Mucosa of descending colon (tissue), 3 donors: ENCODE data around the gene ZNF862. TPM values are rescaled to one million over a fixed set of nuclear protein-coding genes. Genes with fewer than 3 reads are reported as not detected.
A peak's percentile ranks its signal among the peaks of the same experiment; 100 is the strongest.

ENCODE experiments used
- ATAC-seq: fragments of 200-7000 bp; cut with Tn5 transposase; one replicate; pipeline ENCODE4 v1.9.1; 2020; ENCODE audit warnings: mild to moderate bottlenecking, moderate library complexity
- DNase-seq, 3 donors: peaks; one replicate each; pipeline ENCODE4 v3.0.0-alpha.2; 2020
- H3K36me3 ChIP-seq: fragments of 200-600 bp; one replicate; pipeline ENCODE4 v1.8.0; 2021; ENCODE audit warnings: low read depth, mild to moderate bottlenecking
- H3K4me1 ChIP-seq: fragments of 200-600 bp; one replicate; pipeline ENCODE4 v1.8.0; 2021; ENCODE audit warnings: low read depth, mild to moderate bottlenecking
- H3K4me3 ChIP-seq: fragments of 200-600 bp; one replicate; pipeline ENCODE4 v1.8.0; 2021; ENCODE audit warnings: mild to moderate bottlenecking
- H3K9me3 ChIP-seq: fragments of 200-600 bp; one replicate; pipeline ENCODE4 v1.8.0; 2021; ENCODE audit warnings: mild to moderate bottlenecking
- CTCF ChIP-seq: fragments of 200-600 bp; IDR thresholded peaks from one replicate; pipeline ENCODE4 v1.8.0; 2022; ENCODE audit warnings: antibody characterized with exemption, mild to moderate bottlenecking
- intact Hi-C, 2 donors: fragments of 100-400 bp; cut with DNase I in 1 of 2; cut with micrococcal nuclease in 1 of 2; formaldehyde crosslinking; loops; one replicate each; pipeline versions ENCODE4 v1.11.0 to v1.11.1; 2022; cut with DNase I, micrococcal nuclease
- total RNA-seq, 3 donors: library from RNA; stranded (reverse); fragmentation: NEBNext Ultra II Directional in 2 of 3; extraction: Animal tissue kit (Norgen Biotek cat#: 25700) in 2 of 3; gene quantifications; one replicate each; pipeline versions ENCODE4 v1.2.1 to v1.2.4, GENCODE V29; 2021 to 2023
- donor health status: DM: no; HTN: no; CAD: no; lungs with moderate emphysema.
- donor health status: DM: no; HTN: no; CAD: no.
- donor health status: DM: no; HTN: yes; CAD: no.

ZNF862 gene
- total RNA-seq, 3 donors from 2014 or later, result 18.0 to 25.4 (median 25.2) TPM

- TF ChIP-seq CTCF, result no peak
- Histone ChIP-seq H3K4me1 (peaks cover 14% of the 10 kb centered on the region), H3K36me3 (no peaks in the 10 kb centered on the region), H3K4me3 (peak overlapping the region; percentile 80), H3K9me3 (no peaks in the 10 kb centered on the region)
- ATAC-seq (no peak), DNase-seq (peak in 2 of 3 donors; percentile 22 to 24)
- intact Hi-C loops, result no loop called here
These were observed 481 bp upstream of the ZNF862 start for GRCh38 chr7:149837564-149838223.

GRCh38 chr7:149838992-149839408 lies 825 bp downstream of the ZNF862 start:
- H3K4me3 ChIP-seq, result peak overlapping the region; percentile 80
- no peak for DNase-seq
- no peaks in the 10 kb centered on the region for H3K9me3 ChIP-seq
- TF ChIP-seq CTCF, result no peak
- intact Hi-C loops, result no loop called here
- no peak for ATAC-seq
- no peaks in the 10 kb centered on the region for H3K36me3 ChIP-seq
- H3K4me1 ChIP-seq, result peaks cover 14% of the 10 kb centered on the region

- H3K4me3 ChIP-seq, result no peak overlapping the region
- DNase-seq (no peak), ATAC-seq (no peak)
- no peaks in the 10 kb centered on the region for H3K9me3 ChIP-seq
- peaks cover 14% of the 10 kb centered on the region for H3K4me1 ChIP-seq
- no peaks in the 10 kb centered on the region for H3K36me3 ChIP-seq
- no peak for TF ChIP-seq CTCF
- intact Hi-C loops, result no loop called here
These were observed 1.8 kb downstream of the ZNF862 start for GRCh38 chr7:149839933-149840332.

- intact Hi-C loops, result no loop called here
- ATAC-seq, result no peak
- peak in 1 of 3 donors; percentile 29 for DNase-seq
- peaks cover 8% of the 10 kb centered on the region for H3K4me1 ChIP-seq
- no peaks in the 10 kb centered on the region for H3K9me3 ChIP-seq
- H3K36me3 ChIP-seq, result no peaks in the 10 kb centered on the region
- H3K4me3 ChIP-seq, result no peak overlapping the region
- TF ChIP-seq CTCF, result no peak
These were observed 5.4 kb downstream of the ZNF862 start for GRCh38 chr7:149843566-149843965.

- Histone ChIP-seq H3K9me3 (no peaks in the 10 kb centered on the region), H3K4me1 (peaks cover 3% of the 10 kb centered on the region), H3K36me3 (no peaks in the 10 kb centered on the region), H3K4me3 (no peak overlapping the region)
- no peak for TF ChIP-seq CTCF
- no peak for ATAC-seq
- intact Hi-C loops, result no loop called here
- no peak for DNase-seq
These were observed 6.3 kb downstream of the ZNF862 start for GRCh38 chr7:149844445-149844844.
